GM12874 (cell line): ENCODE data around the gene DKKL1.

Experiments used
- TF ChIP-seq, protein P1 (sequence below): IDR thresholded peaks from 2 replicates; pipeline ENCODE4 v1.5.1; 2011; ENCODE audit warnings: low read depth, mild to moderate bottlenecking, control low read depth, low read length, moderate library complexity; ENCODE audit not compliant: insufficient read depth

DKKL1 gene

DNA sequence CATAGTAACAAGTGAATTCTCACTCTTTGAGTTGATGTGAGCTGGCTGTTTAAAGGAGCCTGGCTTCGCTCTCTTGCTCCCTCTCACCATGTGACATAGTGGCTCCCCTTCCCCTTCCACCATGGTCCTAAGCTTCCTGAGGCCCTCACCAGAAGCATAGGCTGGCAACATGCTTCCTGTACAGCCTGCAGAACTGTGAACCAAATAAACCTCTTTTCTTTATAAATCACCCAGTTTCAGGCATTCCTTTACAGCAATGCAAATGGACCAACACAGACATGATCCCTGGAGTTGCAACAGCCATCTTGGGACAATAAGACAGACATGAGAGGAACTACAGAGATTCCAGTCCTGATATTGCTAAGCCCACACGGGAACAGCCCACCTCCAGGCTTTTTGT, 14.1 kb upstream of the DKKL1 start:
- TF ChIP-seq, protein P1, sequence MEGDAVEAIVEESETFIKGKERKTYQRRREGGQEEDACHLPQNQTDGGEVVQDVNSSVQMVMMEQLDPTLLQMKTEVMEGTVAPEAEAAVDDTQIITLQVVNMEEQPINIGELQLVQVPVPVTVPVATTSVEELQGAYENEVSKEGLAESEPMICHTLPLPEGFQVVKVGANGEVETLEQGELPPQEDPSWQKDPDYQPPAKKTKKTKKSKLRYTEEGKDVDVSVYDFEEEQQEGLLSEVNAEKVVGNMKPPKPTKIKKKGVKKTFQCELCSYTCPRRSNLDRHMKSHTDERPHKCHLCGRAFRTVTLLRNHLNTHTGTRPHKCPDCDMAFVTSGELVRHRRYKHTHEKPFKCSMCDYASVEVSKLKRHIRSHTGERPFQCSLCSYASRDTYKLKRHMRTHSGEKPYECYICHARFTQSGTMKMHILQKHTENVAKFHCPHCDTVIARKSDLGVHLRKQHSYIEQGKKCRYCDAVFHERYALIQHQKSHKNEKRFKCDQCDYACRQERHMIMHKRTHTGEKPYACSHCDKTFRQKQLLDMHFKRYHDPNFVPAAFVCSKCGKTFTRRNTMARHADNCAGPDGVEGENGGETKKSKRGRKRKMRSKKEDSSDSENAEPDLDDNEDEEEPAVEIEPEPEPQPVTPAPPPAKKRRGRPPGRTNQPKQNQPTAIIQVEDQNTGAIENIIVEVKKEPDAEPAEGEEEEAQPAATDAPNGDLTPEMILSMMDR = no peak

DNA sequence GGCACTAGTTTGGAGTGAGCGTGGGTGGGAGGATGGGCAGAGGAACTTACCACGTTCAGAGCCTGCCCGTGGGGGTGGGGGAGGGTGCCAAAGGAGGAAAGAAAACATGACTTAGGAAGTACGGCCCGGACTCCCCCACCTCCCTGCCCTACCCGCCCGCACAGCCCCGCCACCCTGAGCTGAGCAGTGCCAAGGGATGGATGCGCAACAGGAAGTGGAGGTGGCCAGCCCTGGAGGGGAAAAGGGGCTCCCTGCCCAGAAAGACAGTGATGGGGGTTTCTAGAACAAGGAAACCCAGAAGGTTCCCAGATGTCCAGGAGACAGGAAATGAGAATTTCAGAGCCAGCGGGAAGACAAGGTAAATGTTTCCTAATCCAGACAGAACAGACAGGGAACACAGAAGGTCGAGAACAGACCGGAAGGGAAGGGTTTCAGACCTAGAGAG, 7.7 kb upstream of the DKKL1 start:
- TF ChIP-seq, protein P1 = no peak

DNA sequence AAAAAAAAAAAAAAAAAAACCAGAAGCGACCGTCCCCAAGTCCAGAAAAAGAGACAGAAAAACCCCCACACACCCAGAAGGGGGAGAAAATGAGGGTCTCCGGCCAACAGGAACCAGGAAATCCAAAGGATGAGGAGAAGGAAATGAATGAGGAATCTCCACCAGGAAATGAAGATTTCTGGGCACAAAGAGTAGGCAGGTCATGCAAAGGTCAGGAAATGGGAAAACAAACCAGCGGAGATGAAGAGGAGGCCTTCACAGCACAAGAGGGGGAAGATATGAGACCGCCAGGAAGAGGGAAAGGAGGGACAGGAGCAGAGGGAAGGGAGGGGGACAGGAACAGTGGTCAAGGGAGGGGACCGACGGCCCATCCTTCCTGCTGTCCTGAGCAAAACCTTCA, 7.3 kb upstream of the DKKL1 start:
- TF ChIP-seq, protein P1 = no peak

DNA sequence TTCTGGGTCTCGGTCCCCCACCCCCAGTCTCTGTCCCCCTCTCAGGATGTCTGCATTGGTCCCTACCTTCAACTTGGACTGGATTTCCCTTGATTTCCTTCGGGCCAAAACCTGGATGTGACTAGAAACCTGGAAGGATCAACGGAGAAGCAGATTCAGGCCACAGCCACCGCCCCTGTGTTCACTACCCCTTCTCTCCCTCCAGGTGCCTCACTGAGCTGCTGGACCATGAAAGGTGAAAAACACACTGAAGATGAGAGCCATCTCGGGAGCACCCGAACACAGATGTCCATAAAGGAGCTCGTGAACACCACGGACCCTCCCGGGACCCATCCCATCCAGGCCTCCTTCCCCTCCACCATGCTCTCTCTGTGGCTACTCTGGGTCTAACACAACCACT, 6.5 kb upstream of the DKKL1 start:
- TF ChIP-seq, protein P1 = no peak

DNA sequence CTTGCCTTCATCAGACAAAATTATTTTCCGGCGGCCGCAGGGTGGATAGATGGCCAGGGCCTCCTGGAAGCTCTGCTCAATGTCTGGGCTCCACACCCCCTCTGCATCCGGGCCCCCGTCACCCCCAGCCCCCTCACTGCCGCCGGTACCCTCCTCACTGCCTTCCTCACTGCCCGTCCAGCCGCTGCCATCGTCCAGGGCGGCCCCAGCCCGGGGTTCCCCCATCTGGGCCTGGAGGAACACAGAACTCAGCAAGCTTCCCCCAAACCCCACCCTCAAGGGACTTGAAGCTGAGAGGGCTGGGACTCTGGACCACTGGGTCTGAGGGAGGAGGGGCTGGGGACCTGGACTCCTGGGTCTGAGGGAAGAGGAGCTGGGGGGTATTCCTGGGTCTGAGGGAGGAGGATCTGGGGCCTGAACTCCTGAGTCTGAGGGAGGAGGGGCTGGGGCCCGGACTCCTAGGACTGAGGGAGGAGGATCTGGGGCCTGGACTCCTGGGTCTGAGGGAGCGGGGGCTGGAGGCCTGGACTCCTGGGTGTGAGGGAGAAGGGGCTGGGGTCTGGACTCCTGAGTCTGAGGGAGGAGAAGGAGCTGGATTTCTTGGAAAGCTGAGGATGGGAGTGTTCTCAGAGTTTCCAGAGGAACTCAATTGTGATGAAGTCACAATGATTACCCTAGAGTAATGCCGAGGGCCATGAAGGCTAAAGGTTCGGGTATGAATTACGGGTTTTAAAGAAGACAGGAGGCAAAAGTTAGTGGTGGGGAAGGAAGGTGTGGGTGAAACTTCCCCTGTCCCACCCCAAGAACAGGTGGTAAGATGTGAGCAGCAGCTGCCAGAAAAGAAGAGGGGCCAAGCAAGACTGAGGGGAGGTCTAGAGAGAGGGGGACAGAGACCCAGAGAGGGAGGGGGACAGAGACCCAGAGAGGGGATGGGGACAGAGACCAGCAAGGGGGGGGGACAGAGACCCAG, 3.5 kb upstream of the DKKL1 start:
- TF ChIP-seq, protein P1 = no peak

DNA sequence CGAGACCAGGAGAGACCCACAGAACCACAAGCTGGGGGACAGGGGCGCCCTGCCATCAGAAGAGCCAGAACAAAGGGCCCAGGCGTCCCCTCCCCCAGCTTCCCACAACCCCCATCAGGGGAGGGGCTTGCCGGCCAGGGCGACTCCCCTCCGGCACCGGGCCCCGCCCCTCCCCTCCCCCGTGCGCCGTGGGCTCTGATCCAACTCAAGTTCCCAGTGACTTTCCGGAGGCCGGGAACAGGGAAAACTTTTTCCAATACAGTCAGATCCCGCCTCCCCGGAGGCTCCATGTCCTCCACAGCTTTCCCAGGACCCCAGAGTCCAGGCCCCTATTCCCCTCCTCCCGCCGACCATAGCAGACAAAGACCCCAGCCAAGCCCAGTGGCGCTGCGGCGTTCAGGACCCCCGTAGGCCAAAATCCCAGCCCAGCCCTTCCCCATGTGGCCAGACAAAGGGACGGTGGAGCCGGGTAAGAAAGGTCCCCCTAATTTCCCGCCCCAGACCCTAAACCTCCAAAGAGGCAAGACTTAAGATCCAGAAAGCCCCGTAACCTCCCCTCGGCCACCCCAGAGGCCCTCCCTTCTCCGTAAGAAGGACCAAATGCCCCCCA, 2.1 kb upstream of the DKKL1 start:
- TF ChIP-seq, protein P1 = no peak
